ENCODE results near the gene NDUFS7.
A peak's percentile ranks its signal among the peaks of the same experiment; 100 is the strongest.

The NDUFS7 gene

GRCh38 chr19:1379961-1380489 is 3.7 kb upstream of the NDUFS7 start:
- no peak for DNase-seq (ENCODE audit: low read depth, low spot score)
- Histone ChIP-seq H3K27me3 (ENCODE audit: insufficient read depth, insufficient read length) (no peaks in the 10 kb centered on the region), H3K9ac (ENCODE audit: insufficient read length, low read depth) (peak overlapping the region; percentile 32), H3K36me3 (ENCODE audit: insufficient read depth, insufficient read length, low read length) (peaks cover 35% of the 10 kb centered on the region), H3K4me3 (ENCODE audit: insufficient read length, low read depth) (no peak overlapping the region), H3K9me3 (ENCODE audit: insufficient read depth, low read length) (no peaks in the 10 kb centered on the region; the same call in 1 of the 2 replicates), H3K4me1 (ENCODE audit: insufficient read depth, insufficient read length) (peaks cover 20% of the 10 kb centered on the region)
- TF ChIP-seq YY1 (IDR thresholded peaks at IDR 0.05; ENCODE audit: insufficient read depth, insufficient read length) (no peak), ZNF274 (IDR thresholded peaks at IDR 0.05; ENCODE audit: low read depth, low read length) (no peak), SUZ12 (IDR thresholded peaks at IDR 0.05; ENCODE audit: extremely low read depth, insufficient read depth, insufficient read length) (no peak)

DNA sequence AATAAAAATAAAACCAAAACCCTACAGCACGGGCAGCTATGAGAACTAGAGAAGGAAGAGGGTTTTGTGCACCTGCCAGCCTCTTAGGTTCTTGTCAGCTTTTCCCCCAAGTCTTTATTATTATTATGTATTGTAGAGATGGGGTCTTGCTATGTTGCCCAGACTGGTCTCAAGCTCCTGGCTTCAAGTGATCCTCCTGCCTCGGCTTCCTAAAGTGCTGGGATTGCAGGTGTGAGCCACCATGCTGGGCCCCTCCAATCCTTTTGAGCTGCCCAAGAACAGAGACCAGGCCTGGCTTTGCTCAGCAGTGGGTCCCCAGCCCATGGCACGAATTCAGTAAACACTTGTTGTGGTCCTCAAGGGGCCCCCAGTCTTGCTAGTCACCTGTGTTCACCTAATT is 1.5 kb upstream of the NDUFS7 start:
- Histone ChIP-seq H3K9me3 (ENCODE audit: insufficient read depth, low read length) (no peaks in the 10 kb centered on the region), H3K27me3 (ENCODE audit: insufficient read depth, insufficient read length) (no peaks in the 10 kb centered on the region), H3K4me3 (ENCODE audit: insufficient read length, low read depth) (no peak overlapping the region), H3K36me3 (ENCODE audit: insufficient read depth, insufficient read length, low read length) (peaks cover 35% of the 10 kb centered on the region), H3K9ac (ENCODE audit: insufficient read length, low read depth) (no peak overlapping the region), H3K4me1 (ENCODE audit: insufficient read depth, insufficient read length) (peaks cover 23% of the 10 kb centered on the region)
- TF ChIP-seq SUZ12 (IDR thresholded peaks at IDR 0.05; ENCODE audit: extremely low read depth, insufficient read depth, insufficient read length) (no peak), ZNF274 (IDR thresholded peaks at IDR 0.05; ENCODE audit: low read depth, low read length) (no peak), YY1 (IDR thresholded peaks at IDR 0.05; ENCODE audit: insufficient read depth, insufficient read length) (no peak)
- DNase-seq (ENCODE audit: low read depth, low spot score) = no peak

DNA sequence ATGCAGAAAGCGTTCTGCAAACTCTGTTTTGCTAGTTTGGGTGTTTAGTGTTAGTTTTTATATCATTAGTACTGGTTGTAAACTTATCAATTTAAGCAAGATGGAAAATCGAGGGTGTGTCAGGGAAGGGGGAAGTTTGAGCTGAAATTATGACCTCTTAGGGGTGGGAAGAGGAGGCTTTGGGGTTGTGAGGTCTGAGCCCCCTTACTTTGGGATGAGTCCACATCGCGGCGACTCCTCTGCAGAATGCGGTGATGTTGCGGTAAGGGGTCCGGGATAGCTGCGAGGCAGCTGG is 743 bp upstream of the NDUFS7 start:
- H3K9me3 ChIP-seq (ENCODE audit: insufficient read depth, low read length) = no peaks in the 10 kb centered on the region
- no peak overlapping the region for H3K4me3 ChIP-seq (ENCODE audit: insufficient read length, low read depth)
- peaks cover 23% of the 10 kb centered on the region for H3K4me1 ChIP-seq (ENCODE audit: insufficient read depth, insufficient read length)
- TF ChIP-seq ZNF274 (IDR thresholded peaks at IDR 0.05; ENCODE audit: low read depth, low read length) (no peak), SUZ12 (IDR thresholded peaks at IDR 0.05; ENCODE audit: extremely low read depth, insufficient read depth, insufficient read length) (no peak), YY1 (IDR thresholded peaks at IDR 0.05; ENCODE audit: insufficient read depth, insufficient read length) (no peak)
- no peak for DNase-seq (ENCODE audit: low read depth, low spot score)
- peaks cover 30% of the 10 kb centered on the region for H3K36me3 ChIP-seq (ENCODE audit: insufficient read depth, insufficient read length, low read length)
- no peak overlapping the region for H3K9ac ChIP-seq (ENCODE audit: insufficient read length, low read depth)
- H3K27me3 ChIP-seq (ENCODE audit: insufficient read depth, insufficient read length) = no peaks in the 10 kb centered on the region

GRCh38 chr19:1384085-1384462 is 367 bp downstream of the NDUFS7 start:
- no peaks in the 10 kb centered on the region for H3K9me3 ChIP-seq (ENCODE audit: insufficient read depth, low read length)
- H3K9ac ChIP-seq (ENCODE audit: insufficient read length, low read depth) = peak overlapping the region; percentile 97
- no peaks in the 10 kb centered on the region for H3K27me3 ChIP-seq (ENCODE audit: insufficient read depth, insufficient read length)
- H3K4me1 ChIP-seq (ENCODE audit: insufficient read depth, insufficient read length) = peaks cover 23% of the 10 kb centered on the region
- H3K36me3 ChIP-seq (ENCODE audit: insufficient read depth, insufficient read length, low read length) = peaks cover 30% of the 10 kb centered on the region
- TF ChIP-seq SUZ12 (IDR thresholded peaks at IDR 0.05; ENCODE audit: extremely low read depth, insufficient read depth, insufficient read length) = no peak
- TF ChIP-seq ZNF274 (IDR thresholded peaks at IDR 0.05; ENCODE audit: low read depth, low read length) = no peak
- no peak for TF ChIP-seq YY1 (IDR thresholded peaks at IDR 0.05; ENCODE audit: insufficient read depth, insufficient read length)
- peak overlapping the region; percentile 96 for H3K4me3 ChIP-seq (ENCODE audit: insufficient read length, low read depth)
- DNase-seq (ENCODE audit: low read depth, low spot score) = no peak

- H3K4me3 ChIP-seq (ENCODE audit: insufficient read length, low read depth) = peak overlapping the region; percentile 96
- TF ChIP-seq YY1 (IDR thresholded peaks at IDR 0.05; ENCODE audit: insufficient read depth, insufficient read length) = no peak
- no peak for TF ChIP-seq SUZ12 (IDR thresholded peaks at IDR 0.05; ENCODE audit: extremely low read depth, insufficient read depth, insufficient read length)
- TF ChIP-seq ZNF274 (IDR thresholded peaks at IDR 0.05; ENCODE audit: low read depth, low read length) = no peak
Measured at GRCh38 chr19:1384478-1385110, 887 bp downstream of the NDUFS7 start.

DNA sequence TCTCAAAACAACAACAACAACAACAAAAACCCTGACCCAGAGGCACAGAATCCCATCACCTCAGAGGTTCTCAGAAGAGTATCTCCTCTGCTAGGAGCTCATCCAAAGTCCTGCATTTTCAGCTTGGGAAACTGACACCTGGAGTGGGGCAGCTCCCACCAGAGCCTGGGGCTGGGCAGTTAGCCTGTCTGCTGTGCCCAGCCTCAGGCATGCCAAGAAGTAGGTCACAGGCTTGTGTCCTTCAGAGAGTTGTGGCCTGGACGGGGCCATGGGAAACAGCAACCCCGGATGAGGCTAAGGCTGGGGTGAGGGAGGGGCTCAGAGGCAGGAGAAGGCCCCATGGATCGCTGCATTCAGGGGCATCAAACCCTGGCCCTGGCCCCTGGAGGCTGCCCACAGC is 2.1 kb downstream of the NDUFS7 start:
- TF ChIP-seq ZNF274 (IDR thresholded peaks at IDR 0.05; ENCODE audit: low read depth, low read length) = no peak
- TF ChIP-seq SUZ12 (IDR thresholded peaks at IDR 0.05; ENCODE audit: extremely low read depth, insufficient read depth, insufficient read length) = no peak
- TF ChIP-seq YY1 (IDR thresholded peaks at IDR 0.05; ENCODE audit: insufficient read depth, insufficient read length) = no peak
- Histone ChIP-seq H3K4me1 (ENCODE audit: insufficient read depth, insufficient read length) (peaks cover 11% of the 10 kb centered on the region), H3K9ac (ENCODE audit: insufficient read length, low read depth) (no peak overlapping the region), H3K36me3 (ENCODE audit: insufficient read depth, insufficient read length, low read length) (peaks cover 40% of the 10 kb centered on the region), H3K9me3 (ENCODE audit: insufficient read depth, low read length) (no peaks in the 10 kb centered on the region), H3K27me3 (ENCODE audit: insufficient read depth, insufficient read length) (no peaks in the 10 kb centered on the region), H3K4me3 (ENCODE audit: insufficient read length, low read depth) (no peak overlapping the region)
- DNase-seq (ENCODE audit: low read depth, low spot score) = no peak

More at GRCh38 chr19:1384478-1385110, 887 bp downstream of the NDUFS7 start:
- Histone ChIP-seq H3K27me3 (ENCODE audit: insufficient read depth, insufficient read length) (no peaks in the 10 kb centered on the region), H3K36me3 (ENCODE audit: insufficient read depth, insufficient read length, low read length) (peaks cover 31% of the 10 kb centered on the region), H3K4me1 (ENCODE audit: insufficient read depth, insufficient read length) (peaks cover 23% of the 10 kb centered on the region), H3K9me3 (ENCODE audit: insufficient read depth, low read length) (no peaks in the 10 kb centered on the region), H3K9ac (ENCODE audit: insufficient read length, low read depth) (peak overlapping the region; percentile 97)
- DNase-seq (ENCODE audit: low read depth, low spot score) = no peak

DNA sequence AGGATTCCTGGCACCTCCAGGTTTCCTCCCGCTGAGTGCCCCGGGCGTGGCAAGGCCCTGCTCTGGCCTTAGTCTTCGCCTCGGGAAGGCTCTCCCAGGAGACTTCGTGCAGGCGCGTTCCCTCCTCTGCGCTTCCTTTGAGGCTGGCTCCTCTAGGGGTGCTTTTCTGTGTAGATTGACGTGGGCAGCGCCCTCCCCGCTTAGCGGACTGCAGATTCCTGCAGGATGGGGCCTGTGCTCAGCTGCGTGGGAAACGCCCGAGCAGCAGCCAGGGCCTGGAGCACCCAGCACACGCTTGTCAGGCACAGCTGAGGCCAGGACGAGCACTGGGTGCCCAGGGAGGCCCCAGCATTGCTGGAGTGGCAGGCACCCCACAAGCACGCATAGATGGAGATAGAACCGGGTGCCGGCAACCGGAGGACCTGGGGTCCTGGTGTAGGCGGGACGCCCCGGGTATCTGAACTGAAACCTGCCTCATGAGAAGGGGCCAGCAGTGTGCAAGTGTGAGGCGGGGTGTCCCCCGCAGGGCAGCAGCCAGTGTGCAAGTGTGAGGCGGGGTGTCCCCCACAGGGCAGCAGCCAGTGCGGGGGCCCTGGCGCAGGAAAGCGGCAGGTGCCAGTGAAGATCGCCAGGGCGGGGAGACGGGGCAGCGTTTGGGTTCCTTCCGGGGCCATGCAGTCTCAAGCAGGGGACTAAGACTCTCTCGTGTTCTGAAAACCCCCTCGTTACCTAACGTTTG is 3.4 kb downstream of the NDUFS7 start:
- TF ChIP-seq YY1 (IDR thresholded peaks at IDR 0.05; ENCODE audit: insufficient read depth, insufficient read length) (no peak), SUZ12 (IDR thresholded peaks at IDR 0.05; ENCODE audit: extremely low read depth, insufficient read depth, insufficient read length) (no peak), ZNF274 (IDR thresholded peaks at IDR 0.05; ENCODE audit: low read depth, low read length) (no peak)
- Histone ChIP-seq H3K4me3 (ENCODE audit: insufficient read length, low read depth) (no peak overlapping the region), H3K27me3 (ENCODE audit: insufficient read depth, insufficient read length) (no peaks in the 10 kb centered on the region), H3K9me3 (ENCODE audit: insufficient read depth, low read length) (no peaks in the 10 kb centered on the region), H3K9ac (ENCODE audit: insufficient read length, low read depth) (no peak overlapping the region), H3K4me1 (ENCODE audit: insufficient read depth, insufficient read length) (peaks cover 6% of the 10 kb centered on the region), H3K36me3 (ENCODE audit: insufficient read depth, insufficient read length, low read length) (peaks cover 45% of the 10 kb centered on the region)
- DNase-seq (ENCODE audit: low read depth, low spot score) = no peak

All from NT2/D1 (cell line).